Limb (tissue), 2 donors: ENCODE data around the gene SDF2L1.
"Not testable (repeated sequence)": the region's sequence is repeated elsewhere in the genome, so short reads cannot be mapped to it uniquely, and the experiment has no call there.

ENCODE experiments used
- DNase-seq, 2 donors: peaks; one replicate each; pipeline ENCODE4 v3.0.0-alpha.2; 2016; ENCODE audit errors: extremely low spot score in 2 of 2

The SDF2L1 gene

GRCh38 chr22:21661991-21662390 is 19.9 kb downstream of the SDF2L1 start:
- DNase-seq, result no peak

DNA sequence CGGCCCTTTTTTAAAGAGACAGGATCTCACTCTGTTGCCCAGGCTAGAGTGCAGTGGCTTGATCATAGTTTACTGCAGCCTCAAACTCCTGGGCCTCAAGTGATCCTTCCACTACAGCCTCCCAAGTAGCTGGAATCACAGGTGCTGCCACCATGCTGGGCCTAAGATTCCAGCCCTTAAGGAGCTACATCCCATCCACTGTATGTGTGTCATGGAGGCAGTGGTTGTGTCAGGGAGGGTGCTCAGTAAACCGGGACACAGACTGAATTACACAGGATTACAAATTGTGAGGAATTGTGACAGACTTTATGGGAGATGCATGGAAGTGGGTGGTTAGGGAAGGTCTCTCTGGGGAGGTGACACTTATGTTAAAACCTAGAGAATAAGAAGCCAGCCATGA is 21.6 kb downstream of the SDF2L1 start:
- DNase-seq, result no peak

GRCh38 chr22:21665047-21665851 is 23.1 kb downstream of the SDF2L1 start:
- DNase-seq, result no peak

DNA sequence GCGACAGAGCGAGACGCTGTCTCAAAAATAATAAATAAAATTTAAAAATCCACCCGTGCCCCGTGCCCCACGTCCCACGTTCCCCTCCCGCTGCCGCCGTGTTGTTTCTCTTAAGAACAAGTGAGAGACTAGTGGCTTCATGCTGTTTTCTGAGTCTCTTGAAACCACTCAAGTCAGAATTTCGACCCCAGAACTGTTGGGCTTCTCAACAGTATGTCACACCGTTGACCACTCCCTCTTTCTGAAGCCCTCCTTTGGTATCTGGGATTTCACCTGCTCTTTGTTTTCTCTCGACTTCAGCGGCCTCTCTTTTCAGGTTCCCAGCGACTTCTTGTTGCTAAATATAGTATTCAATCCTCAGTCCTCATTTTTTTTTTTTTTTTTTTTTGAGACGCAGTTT is 24.7 kb downstream of the SDF2L1 start:
- DNase-seq, result no peak

DNA sequence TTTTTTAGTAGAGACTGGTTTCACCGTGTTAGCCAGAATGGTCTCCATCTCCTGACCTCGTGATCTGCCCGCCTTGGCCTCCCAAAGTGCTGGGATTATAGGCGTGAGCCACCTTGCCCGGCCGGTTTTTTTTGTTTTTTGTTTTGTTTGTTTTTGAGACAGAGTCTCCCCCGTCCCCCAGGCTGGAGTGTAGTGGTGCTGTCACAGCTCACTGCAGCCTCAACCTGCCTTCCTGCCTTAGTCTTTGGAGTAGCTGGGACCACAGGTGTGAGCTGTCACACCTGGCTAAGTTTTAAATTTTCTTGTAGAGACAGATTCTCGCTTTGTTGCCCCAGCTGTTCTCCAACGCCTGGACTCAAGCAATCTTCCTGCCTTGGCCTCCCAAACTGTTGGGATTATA is 26.9 kb downstream of the SDF2L1 start:
- no peak for DNase-seq

GRCh38 chr22:21672107-21672629 is 30.1 kb downstream of the SDF2L1 start:
- no peak for DNase-seq

GRCh38 chr22:21673534-21674321 is 31.6 kb downstream of the SDF2L1 start:
- no peak for DNase-seq

DNA sequence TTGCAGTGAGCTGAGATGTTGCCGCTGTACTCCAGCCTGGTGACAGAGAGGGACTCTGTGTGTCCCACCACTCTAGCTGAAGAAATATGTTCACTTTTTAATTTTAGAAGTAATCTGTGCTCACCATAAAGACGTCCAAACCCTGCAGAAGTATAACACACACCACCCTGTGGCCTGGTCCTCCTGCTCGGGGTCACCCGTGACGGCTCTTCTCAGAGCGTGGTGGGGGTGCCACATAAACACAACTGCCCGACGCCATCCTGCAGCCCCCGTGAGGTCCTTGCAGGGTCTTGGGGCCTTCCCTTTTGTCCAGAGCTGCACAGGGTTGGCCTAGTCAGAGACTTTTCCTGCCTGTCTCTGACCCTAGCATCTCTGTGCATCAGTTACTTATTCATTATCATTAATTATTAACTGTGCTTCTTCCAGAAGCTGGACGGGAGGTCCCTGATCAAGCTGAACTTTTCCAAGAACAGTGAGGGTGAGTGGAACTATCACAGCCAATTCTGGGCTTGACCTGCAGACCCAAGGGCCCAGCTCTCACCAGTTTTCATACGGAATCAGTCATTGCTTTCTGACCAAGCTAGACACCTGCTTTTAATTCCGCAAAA is 32.6 kb downstream of the SDF2L1 start:
- no peak for DNase-seq

DNA sequence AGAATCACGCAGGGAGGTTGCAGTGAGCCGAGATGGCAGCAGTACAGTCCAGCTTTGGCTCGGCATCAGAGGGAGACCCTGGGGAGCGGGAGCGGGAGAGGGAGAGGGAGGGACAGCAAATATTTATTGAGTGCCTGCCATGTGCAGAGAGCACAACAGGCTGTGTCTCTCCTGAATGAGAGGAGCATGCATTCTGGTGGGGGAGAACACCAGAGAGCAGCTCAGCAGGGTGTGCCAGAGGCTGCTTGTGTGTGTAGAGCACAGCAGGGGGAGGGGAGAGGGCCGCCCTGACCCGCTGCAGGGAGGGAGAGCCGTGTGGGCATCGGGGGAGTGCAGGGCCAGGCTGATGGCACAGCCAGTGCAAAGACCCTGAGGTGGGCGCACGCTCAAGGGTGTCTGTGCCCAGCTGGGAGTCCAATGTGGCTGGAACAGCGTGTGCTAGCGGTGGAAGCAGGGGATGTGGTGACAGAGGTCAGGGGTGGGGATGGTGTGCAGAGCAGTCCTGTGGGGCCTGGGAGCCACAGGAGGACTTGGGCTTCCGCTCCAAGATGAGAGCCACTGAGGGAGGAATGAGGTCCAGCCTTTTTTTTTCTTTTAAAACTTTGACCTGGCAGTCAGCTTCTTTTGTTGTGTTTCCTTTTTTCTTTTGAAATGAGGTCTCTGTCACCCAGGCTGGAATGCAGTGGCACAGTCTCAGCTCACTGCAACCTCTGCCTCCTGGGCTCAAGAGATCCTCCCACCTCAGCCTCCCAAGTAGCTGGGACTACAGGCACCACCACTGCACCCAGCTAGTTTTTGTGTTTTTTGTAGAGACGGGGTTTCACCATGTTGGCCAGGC is 35.7 kb downstream of the SDF2L1 start:
- no peak for DNase-seq

DNA sequence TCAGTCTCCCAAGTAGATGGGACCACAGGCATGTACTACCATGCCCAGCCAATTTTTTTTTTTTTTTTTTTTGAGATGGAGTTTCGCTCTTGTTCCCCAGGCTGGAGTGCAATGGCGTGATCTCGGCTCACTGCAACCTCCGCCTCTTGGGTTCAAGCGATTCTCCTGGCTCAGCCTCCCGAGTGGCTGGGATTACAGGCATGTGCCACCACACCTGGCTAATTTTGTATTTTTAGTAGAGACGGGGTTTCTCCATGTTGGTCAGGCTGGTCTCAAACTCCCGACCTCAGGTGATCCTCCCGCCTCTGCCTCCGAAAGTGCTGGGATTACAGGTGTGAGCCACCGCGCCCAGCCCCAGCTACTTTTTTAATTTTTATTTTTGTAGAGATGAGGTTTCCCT is 36.7 kb downstream of the SDF2L1 start:
- DNase-seq, result not testable (repeated sequence)

DNA sequence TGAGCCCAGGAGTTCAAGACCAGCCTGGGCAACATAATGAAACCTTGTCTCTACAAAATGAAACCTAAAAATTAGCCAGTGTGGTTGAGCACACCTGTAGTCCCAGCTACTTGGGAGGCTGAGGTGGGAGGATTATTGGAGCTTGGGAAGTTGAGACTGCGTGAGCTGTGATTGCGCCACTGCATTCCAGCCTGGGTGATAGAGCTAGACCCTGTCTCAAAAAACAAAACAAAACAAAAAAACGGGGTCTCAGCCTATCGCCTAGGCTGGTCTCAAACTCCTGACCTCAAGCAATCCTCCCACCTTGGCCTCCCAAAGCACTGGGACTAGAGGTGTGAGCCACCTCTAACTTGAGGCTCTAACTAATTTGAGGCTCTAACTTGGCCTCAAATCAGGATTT is 37.3 kb downstream of the SDF2L1 start:
- no peak for DNase-seq

DNA sequence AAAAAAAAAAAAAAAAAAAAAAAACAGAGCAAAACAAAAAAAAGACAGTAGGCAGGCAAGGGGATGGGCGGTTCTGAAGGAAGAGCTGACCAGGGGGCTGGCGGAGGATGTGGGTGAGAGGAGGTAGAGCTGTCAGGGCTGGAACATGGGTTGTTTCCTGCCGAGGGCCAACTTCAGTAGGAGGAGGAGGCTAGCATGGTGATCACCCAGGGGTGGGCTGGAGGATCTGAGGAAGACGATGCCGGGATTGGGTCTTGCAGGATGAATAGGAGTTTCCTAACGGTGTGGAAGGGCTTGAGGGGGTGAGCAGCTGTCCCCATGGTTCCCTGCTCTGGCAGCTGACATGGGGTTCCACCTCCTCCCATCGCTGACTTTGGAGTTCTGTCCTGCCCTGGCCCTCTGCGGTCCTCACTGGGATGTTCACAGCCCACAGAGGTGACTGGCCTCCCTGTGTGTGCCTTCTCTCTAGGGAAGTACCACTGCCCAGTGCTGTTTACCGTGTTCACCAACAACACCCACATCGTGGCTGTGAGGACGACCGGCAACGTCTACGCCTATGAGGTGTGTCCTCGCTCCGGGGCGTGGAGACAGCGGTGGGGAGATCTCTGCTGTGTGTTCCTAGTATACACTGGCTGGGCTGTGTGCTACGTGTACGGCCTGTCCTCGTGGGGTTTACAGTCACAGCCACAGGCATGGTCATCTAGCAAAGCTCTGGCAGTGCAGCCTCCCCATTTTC is 38.9 kb downstream of the SDF2L1 start:
- no peak for DNase-seq

- DNase-seq, result no peak
Measured at GRCh38 chr22:21681566-21682370, 39.7 kb downstream of the SDF2L1 start.

DNA sequence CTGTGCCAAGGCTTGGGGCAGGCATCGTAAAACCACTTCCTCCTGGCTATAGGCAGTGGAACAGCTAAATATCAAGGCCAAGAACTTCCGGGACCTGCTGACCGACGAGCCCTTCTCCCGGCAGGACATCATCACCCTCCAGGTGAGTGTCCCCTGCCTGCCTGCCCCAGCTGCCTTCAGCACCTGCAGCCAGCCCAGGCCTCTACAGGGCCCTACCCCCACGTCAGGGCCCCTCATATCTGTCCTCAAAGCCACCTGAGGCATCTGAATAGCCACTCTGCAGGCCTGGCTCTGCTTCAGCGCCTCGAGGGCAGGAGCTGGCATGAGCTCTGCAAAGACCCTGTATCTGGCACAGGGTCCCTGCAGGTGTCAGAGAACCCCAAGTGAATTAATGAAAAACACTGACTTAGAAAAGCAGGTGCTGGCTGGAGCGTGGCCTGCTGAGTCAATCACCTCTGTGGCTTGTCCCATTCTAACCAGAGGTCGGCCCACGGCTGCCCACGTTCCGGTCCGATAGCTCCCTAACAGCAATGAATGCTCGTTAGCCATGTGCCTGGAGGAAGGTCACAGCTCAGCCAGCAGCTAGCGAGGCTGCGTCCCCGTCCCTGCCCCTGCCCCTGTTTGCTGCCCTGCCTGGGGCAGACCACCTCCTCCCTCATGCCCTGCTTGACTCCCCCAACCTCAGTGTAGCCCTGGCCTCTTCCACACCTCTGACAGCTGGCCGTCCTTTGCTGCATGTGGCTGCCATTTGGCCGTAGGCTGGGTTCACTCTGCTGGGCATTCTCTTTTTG is 40.5 kb downstream of the SDF2L1 start:
- DNase-seq, result no peak

GRCh38 chr22:21683401-21683811 is 41.3 kb downstream of the SDF2L1 start:
- DNase-seq, result no peak

DNA sequence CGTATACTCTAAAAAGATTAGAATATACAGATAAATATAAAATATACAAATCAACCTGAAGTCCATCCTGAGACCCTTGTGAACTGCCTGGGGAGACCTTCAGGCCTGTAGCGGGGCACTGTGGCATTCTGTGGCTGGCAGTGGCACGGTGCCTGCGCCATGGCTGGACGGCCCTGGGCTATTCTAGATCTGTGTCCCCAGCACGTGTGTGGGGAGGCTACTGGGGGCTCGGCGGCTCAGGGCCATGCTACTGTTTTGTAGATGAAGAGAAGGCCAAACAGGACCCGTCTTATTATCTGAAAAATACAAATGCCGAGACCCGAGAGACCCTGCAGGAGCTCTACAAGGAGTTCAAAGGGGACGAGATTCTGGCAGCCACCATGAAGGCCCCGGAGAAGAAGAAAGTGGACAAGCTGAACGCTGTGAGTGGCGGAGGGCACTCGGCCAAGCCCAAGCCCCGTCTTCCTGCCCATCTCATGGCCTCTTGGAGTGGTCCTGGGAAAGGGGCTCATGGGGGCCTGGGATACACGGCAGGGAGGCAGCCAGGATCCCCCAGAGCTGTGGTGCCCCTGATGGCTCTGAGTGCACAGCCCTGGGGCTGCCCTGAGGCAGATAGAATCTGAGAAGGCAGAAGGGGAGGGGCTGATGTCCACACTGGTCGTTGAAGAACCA is 42.5 kb downstream of the SDF2L1 start:
- DNase-seq, result no peak

- no peak for DNase-seq
Measured at GRCh38 chr22:21685164-21685513, 43.0 kb downstream of the SDF2L1 start.

- no peak for DNase-seq
Measured at GRCh38 chr22:21686193-21686608, 44.1 kb downstream of the SDF2L1 start.
